Neural cell (in vitro differentiated cells): ENCODE measurements around the gene ATP1B2.

Experiments used
- CTCF ChIP-seq: fragments of 450-650 bp; IDR thresholded peaks from 2 replicates; pipeline ENCODE4 v1.5.1; 2014; ENCODE audit warnings: antibody characterized with exemption, mild to moderate bottlenecking, moderate library complexity; ENCODE audit not compliant: poor library complexity, severe bottlenecking
- EZH2 ChIP-seq: fragments of 200-600, 300-800 bp; shearing (Covaris generic), sonication (generic); IDR thresholded peaks from 2 replicates; pipeline ENCODE4 v1.6.1; 2014; ENCODE audit warnings: antibody characterized with exemption, low read length, borderline replicate concordance, mild to moderate bottlenecking; ENCODE audit not compliant: insufficient read depth, poor library complexity, severe bottlenecking
- MXI1 ChIP-seq: fragments of 450-650 bp; conservative IDR thresholded peaks from 2 replicates; pipeline ENCODE4 v1.6.1; 2014; ENCODE audit warnings: antibody characterized with exemption, mild to moderate bottlenecking; ENCODE audit not compliant: poor library complexity, severe bottlenecking
- RAD21 ChIP-seq: fragments of 450-650 bp; conservative IDR thresholded peaks from 2 replicates; pipeline ENCODE4 v1.6.1; 2014; ENCODE audit warnings: antibody characterized with exemption, mild to moderate bottlenecking, moderate library complexity

DNA sequence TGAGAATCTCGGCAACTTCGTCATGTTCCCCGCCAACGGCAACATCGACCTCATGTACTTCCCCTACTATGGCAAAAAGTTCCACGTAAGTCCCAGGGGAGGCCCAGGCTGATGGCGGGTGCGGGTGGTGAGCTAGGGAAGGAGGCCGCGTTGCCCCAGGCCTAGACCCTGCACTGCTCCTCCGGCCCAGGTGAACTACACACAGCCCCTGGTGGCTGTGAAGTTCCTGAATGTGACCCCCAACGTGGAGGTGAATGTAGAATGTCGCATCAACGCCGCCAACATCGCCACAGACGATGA lies 4.8 kb downstream of the ATP1B2 start:
- no peak for TF ChIP-seq MXI1
- no peak for TF ChIP-seq EZH2
- no peak for TF ChIP-seq CTCF
- no peak for TF ChIP-seq RAD21
